Testis (tissue), 2 donors: ENCODE results near the gene PDE10A.

Experiments
- CTCF ChIP-seq, 3 experiments: fragments of 450-650 bp in 2 of 3; fragments of 200-600 bp in 1 of 3; sonication (generic) in 1 of 3; IDR thresholded peaks; one replicate each; pipeline ENCODE4 v1.5.1; 2016 to 2019; ENCODE audit warnings: antibody characterized with exemption in 3 of 3, mild to moderate bottlenecking in 2 of 3, moderate library complexity in 1 of 3
- POLR2A ChIP-seq: fragments of 450-650 bp; IDR thresholded peaks from one replicate; pipeline ENCODE4 v1.6.1; 2017; ENCODE audit warnings: antibody characterized with exemption, mild to moderate bottlenecking, moderate library complexity

GRCh38 chr6:165557674-165558073, 105.4 kb downstream of the PDE10A start:
- no peak for TF ChIP-seq CTCF (IDR thresholded peaks at IDR 0.05)
- TF ChIP-seq POLR2A: no peak
